Astrocyte of the spinal cord (primary cell): ENCODE results near the gene ZFP36.
A peak's percentile ranks its signal among the peaks of the same experiment; 100 is the strongest.

Experiments used
- DNase-seq: peaks from one replicate; pipeline ENCODE4 v3.0.0; 2011; ENCODE audit warnings: low read depth, low spot score
- H3K4me3 ChIP-seq: 2 replicates; pipeline ENCODE4 v1.5.1; 2011; ENCODE audit warnings: low read depth, mild to moderate bottlenecking, low read length, moderate library complexity
- in situ Hi-C: cut with HindIII; loops from 2 replicates; pipeline ENCODE4 v1.10.0; 2017; ENCODE audit warnings: low sequenced_read_pairs
- TF ChIP-seq, protein P1 (sequence below): IDR thresholded peaks from 2 replicates; pipeline ENCODE4 v1.5.1; 2012; ENCODE audit warnings: low read depth, mild to moderate bottlenecking, low read length, inconsistent platforms

The ZFP36 gene

DNA sequence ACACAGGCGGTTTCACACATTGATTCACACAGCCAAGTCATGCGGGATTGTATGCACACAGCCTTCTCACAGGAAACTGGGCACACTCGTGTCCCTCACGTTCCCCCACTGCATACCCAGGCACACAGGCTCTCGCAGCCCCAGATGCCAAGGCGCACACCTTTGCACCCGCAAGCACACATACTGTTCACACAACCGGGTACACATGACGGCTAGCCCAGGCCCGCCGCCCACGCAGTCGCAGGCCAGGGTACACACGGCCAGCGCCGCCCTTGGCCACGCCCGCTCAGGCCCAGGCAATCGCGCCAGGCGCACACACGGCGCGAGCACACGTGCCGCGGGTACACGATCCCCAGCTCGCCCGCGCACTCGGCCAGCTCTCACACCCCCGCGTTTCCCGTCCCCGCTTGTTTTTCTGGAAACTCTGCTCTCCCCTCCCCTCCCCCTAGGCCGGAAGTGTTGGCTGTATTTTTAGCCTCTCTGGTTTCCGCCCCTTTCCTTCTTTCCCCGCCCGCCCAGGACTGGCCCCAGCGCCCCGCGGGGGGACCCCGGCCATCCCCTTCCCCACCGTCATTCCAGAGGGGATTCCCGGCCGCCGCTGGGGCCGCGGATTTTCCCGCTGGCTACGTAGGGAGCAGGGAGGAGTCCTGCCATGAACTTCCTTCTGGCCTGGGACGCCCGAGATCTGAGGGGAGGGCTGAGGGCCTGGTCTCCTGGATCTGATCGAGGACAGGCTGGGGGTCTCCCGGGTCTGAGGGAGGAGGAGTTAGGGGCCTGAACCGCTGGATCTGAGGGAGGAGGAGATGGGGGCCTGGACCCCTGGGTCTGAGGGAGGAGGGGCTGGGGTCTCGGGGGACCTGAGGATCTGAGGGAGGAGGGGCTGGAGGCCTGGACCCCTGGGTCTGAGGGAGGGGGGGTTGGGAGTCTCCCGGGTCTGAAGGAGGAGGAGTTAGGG is 4.0 kb upstream of the ZFP36 start:
- peak overlapping the region; percentile 32 for H3K4me3 ChIP-seq
- in situ Hi-C loops = no loop called here
- TF ChIP-seq, protein P1, sequence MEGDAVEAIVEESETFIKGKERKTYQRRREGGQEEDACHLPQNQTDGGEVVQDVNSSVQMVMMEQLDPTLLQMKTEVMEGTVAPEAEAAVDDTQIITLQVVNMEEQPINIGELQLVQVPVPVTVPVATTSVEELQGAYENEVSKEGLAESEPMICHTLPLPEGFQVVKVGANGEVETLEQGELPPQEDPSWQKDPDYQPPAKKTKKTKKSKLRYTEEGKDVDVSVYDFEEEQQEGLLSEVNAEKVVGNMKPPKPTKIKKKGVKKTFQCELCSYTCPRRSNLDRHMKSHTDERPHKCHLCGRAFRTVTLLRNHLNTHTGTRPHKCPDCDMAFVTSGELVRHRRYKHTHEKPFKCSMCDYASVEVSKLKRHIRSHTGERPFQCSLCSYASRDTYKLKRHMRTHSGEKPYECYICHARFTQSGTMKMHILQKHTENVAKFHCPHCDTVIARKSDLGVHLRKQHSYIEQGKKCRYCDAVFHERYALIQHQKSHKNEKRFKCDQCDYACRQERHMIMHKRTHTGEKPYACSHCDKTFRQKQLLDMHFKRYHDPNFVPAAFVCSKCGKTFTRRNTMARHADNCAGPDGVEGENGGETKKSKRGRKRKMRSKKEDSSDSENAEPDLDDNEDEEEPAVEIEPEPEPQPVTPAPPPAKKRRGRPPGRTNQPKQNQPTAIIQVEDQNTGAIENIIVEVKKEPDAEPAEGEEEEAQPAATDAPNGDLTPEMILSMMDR = no peak
- peak; percentile 86 for DNase-seq

DNA sequence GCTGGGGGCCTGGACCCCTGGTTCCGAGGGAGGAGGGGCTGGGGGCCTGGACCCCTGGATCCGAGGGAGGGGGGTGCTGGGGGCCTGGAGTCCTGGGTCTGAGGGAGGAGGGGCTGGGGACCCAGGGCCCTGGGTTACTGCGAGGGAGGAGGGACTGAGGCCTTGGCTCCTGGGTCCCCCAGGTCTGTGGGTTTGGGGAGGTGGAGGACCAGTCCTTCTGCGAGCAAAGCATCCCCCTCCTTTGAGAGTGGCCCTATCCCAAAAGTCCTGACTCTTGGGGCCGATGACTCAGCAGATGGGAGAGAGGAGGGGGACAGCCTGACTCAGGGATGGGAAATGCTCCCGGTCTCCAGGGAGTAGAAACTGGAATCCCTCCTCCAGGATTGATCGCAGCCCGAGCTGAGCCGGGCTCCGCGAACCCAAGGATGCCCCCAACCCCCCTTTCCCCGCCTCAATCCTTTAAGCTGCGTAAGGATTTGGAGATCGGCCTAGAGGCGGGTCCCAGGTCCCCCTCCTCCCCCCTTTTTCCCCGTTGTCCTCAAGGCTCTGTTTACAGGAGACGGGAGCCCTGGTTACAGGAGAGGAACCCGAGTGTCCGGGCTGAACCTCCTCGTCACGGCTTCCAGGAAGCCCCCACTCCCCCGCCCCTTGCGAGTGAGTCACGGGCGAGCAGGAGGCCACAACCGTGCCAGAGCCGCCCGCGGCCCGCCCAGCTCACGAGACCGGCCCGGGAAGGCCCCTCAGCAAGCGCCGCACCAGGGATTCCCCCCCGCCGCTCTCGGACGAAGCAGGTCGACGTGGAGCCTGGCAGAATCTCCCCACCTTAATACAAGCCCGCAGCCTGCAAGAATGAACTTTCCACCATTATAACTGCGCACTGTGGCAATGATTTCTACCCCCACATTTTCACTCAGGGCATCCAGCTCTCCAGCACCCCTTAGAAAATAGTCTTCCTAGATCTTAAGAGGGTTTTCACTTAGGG is 3.0 kb upstream of the ZFP36 start:
- TF ChIP-seq, protein P1 = no peak
- peak; percentile 99 for DNase-seq
- peak overlapping the region; percentile 32 for H3K4me3 ChIP-seq
- in situ Hi-C loops = no loop called here

DNA sequence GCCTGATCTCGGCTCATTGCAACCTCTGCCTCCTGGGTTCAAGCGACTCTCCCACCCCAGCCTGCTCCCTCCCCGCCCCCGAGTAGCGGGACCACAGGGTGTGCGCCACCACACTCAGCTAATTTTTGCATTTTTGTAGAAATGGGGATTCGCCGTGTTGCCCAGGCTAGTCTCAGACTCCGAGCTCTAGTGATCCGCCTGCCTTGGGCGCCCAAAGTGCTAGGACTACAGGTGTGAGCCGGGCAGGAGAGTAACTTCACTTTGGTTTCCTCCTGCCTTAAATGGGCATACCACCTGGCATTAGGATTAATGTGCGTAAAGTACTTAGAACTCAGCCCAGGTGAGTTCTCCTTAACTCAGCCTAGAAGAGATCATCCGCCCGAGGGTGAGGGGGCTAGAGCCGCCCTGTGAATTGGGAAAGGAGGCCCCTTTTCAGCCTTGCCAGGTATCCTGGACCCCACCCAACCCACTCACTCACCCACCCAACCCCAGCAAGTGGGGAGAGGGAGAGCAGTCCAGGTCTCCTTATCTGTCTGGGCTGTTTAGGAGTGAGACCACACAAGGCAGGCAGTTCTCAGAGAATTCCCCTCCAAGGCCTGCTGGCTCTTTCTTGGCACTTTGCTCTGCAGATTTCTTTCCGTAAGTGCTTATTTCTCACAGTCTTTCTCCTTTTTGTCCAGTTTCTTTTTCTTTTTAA is 1.2 kb upstream of the ZFP36 start:
- no peak for DNase-seq
- in situ Hi-C loops = no loop called here
- no peak overlapping the region for H3K4me3 ChIP-seq
- TF ChIP-seq, protein P1 = no peak

DNA sequence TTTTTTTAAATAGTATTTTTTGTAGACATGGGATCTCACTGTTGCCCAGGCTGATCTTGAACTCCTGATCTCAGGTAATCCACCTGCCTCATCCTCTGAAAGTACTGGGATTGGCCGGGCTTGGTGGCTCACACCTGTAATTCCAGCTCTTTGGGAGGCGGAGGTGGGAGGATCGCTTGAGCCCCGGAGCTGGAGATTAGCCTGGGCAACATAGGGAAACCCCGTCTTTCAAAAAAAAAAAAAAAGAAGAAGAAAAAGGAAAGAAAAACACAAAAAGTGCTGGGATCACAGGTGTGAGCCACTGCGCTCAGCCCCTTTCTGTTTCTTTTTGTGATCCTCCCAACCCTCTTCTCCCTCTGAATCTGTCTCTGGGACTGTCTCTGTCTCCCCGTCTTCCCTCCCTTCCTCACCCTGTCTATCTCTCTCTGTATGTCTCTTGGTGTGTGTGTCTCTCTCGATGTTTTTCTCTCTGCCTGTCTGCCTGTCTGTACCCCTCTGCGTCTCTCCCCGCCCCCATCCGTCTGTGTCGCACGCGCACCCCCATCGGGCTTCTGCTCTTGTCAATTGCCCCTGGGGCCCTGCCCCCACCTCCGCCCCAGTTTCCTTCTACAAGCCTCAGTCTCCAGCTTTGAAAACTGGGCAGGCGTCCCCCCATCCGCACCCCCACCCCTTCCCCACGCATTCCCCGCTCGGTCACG is 540 bp upstream of the ZFP36 start:
- DNase-seq = no peak
- TF ChIP-seq, protein P1 = no peak
- H3K4me3 ChIP-seq = peak overlapping the region; percentile 98
- in situ Hi-C loops = no loop called here

DNA sequence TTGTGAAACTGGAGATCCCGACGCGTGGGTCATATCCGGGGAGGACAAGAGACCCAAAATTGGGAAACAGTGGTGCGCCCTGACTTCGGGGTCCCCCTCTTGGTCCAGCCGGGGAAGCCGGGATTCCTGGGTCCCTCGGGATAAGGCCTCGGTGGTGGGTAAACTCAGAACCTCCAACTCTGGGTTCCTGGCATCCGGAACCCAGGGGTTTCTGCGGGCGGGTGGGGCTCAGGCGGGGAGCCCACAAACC is 688 bp downstream of the ZFP36 start:
- TF ChIP-seq, protein P1 = no peak
- H3K4me3 ChIP-seq = peak overlapping the region; percentile 98
- in situ Hi-C loops = no loop called here
- DNase-seq = no peak
